Astrocyte of the spinal cord (primary cell): ENCODE data around the gene GLRA2.

Experiments
- DNase-seq: peaks from one replicate; pipeline ENCODE4 v3.0.0; 2011; ENCODE audit warnings: low read depth, low spot score
- H3K4me3 ChIP-seq: 2 replicates; pipeline ENCODE4 v1.5.1; 2011; ENCODE audit warnings: low read depth, mild to moderate bottlenecking, low read length, moderate library complexity
- in situ Hi-C: cut with HindIII; loops from 2 replicates; pipeline ENCODE4 v1.10.0; 2017; ENCODE audit warnings: low sequenced_read_pairs
- TF ChIP-seq, protein P1 (sequence below): IDR thresholded peaks from 2 replicates; pipeline ENCODE4 v1.5.1; 2012; ENCODE audit warnings: low read depth, mild to moderate bottlenecking, low read length, inconsistent platforms

The GLRA2 gene

DNA sequence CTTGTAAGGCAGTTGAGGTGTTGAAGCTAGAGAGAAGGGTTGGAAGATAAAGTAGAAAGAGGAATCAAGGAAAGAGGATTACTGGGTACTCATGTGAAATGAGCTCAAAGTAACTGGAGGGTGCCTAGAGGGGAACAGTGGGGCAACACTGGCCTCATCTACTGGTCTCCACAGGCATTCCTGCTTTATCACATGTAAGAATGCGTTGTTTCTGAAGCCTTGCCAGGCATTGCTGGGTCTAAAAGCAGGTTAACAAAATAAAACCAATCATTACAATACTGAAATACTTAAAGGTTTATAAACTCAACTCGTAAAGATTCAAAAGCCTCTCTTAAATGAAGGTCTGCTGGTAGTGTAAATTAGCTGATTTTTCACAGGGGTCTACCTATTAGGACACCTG lies 247.6 kb downstream of the GLRA2 start:
- peak; percentile 0 for DNase-seq
- no peak overlapping the region for H3K4me3 ChIP-seq
- in situ Hi-C loops: no loop called here
- TF ChIP-seq, protein P1, sequence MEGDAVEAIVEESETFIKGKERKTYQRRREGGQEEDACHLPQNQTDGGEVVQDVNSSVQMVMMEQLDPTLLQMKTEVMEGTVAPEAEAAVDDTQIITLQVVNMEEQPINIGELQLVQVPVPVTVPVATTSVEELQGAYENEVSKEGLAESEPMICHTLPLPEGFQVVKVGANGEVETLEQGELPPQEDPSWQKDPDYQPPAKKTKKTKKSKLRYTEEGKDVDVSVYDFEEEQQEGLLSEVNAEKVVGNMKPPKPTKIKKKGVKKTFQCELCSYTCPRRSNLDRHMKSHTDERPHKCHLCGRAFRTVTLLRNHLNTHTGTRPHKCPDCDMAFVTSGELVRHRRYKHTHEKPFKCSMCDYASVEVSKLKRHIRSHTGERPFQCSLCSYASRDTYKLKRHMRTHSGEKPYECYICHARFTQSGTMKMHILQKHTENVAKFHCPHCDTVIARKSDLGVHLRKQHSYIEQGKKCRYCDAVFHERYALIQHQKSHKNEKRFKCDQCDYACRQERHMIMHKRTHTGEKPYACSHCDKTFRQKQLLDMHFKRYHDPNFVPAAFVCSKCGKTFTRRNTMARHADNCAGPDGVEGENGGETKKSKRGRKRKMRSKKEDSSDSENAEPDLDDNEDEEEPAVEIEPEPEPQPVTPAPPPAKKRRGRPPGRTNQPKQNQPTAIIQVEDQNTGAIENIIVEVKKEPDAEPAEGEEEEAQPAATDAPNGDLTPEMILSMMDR: no peak

DNA sequence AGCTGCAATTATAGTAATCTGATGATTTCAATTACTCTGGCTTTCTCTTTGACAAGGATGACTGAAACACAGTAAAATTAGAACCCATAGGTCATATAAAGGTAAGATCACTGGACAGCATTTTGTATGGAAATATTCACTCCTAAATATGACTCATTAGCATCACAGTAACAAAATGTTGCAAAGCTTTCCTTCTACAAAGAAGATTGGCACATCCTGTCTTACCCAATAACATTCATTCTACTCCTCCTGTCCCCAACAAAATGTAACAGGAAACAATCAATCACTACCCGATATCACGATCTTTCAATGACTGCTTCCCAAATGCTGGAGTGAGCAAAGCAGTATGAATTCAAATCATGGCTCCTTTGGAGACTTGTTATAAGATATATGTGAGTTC lies 248.2 kb downstream of the GLRA2 start:
- H3K4me3 ChIP-seq: no peak overlapping the region
- in situ Hi-C loops: no loop called here
- peak; percentile 6 for DNase-seq
- TF ChIP-seq, protein P1: no peak

DNA sequence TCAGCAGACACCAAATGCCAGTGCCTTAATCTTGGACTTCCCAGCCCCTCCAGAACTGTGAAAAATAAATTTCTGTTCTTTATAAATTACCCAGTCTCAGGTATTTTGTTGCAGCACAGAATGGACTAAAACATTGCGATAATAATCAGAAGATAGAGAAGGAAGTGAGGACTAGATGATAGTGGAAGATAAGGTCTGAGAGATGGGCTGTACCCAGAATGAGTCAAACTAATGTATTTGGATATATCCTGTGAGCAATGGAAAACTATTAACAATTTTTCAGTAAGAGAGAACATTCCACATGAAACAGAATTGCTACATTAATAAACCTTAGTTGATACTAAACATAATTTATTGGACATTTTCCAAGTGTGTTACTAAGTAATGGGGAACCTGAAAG lies 250.2 kb downstream of the GLRA2 start:
- H3K4me3 ChIP-seq: no peak overlapping the region
- in situ Hi-C loops: no loop called here
- DNase-seq: no peak
- TF ChIP-seq, protein P1: no peak
